Stomach (tissue), 9 donors: ENCODE data around the gene SLC28A1. TPM values are rescaled to one million over a fixed set of nuclear protein-coding genes. Genes with fewer than 3 reads are reported as not detected.

Source experiments
- DNase-seq, 2 donors: peaks; one replicate each; pipeline versions ENCODE4 v3.0.0 to v3.0.0-alpha.2; 2013 to 2019
- H3K27ac ChIP-seq, 5 donors: fragments of 200-600 bp in 4 of 5; sonication (generic) in 4 of 5; one replicate each; pipeline ENCODE4 v1.5.1; 2013 to 2019; ENCODE audit warnings: mild to moderate bottlenecking in 1 of 5, moderate library complexity in 1 of 5
- H3K27me3 ChIP-seq, 3 donors: fragments of 200-600 bp; sonication (generic); one replicate each; pipeline ENCODE4 v1.5.1; 2017 to 2019; ENCODE audit warnings: mixed run types in 1 of 3
- H3K36me3 ChIP-seq, 4 donors: fragments of 200-600 bp; sonication (generic); 1 replicate in 3 of 4; 2 replicates in 1 of 4; pipeline ENCODE4 v1.5.1; 2016 to 2019
- H3K4me1 ChIP-seq, 4 donors: fragments of 200-600 bp; sonication (generic); one replicate each; pipeline ENCODE4 v1.5.1; 2016 to 2019
- H3K4me3 ChIP-seq, 4 donors: fragments of 200-600 bp; sonication (generic) in 3 of 4; one replicate each; pipeline ENCODE4 v1.5.1; 2016 to 2019; ENCODE audit warnings: mild to moderate bottlenecking in 1 of 4
- H3K9me3 ChIP-seq, 4 donors: fragments of 200-600 bp; sonication (generic); one replicate each; pipeline ENCODE4 v1.5.1; 2016 to 2019
- CTCF ChIP-seq, 7 experiments: fragments of 450-650 bp in 4 of 7; fragments of 200-600 bp in 3 of 7; sonication (generic) in 3 of 7; IDR thresholded peaks; one replicate each; pipeline ENCODE4 v1.5.1; 2016 to 2019; ENCODE audit warnings: antibody characterized with exemption in 7 of 7, control low read depth in 2 of 7, mild to moderate bottlenecking in 1 of 7
- EP300 ChIP-seq: sonication (generic); formaldehyde crosslinking; IDR thresholded peaks from one replicate; pipeline ENCODE4 v1.6.1; 2017; ENCODE audit warnings: antibody characterized with exemption
- POLR2A ChIP-seq, 4 donors: fragments of 450-650 bp; IDR thresholded peaks; one replicate each; pipeline ENCODE4 v1.6.1; 2016; ENCODE audit warnings: antibody characterized with exemption in 4 of 4, control low read depth in 2 of 4, mild to moderate bottlenecking in 1 of 4, moderate library complexity in 1 of 4
- POLR2AphosphoS5 ChIP-seq, 3 donors: sonication (generic); formaldehyde crosslinking; IDR thresholded peaks; one replicate each; pipeline ENCODE4 v1.6.1; 2016; ENCODE audit warnings: antibody characterized with exemption in 3 of 3
- WGBS, 5 donors: extraction: QIAGEN DNeasy Blood & Tissue Kit in 3 of 5; methylation state at CpG; one replicate each; pipeline versions ENCODE4 v1.1.5 to v1.1.7; 2013 to 2018; 5-methylcytosine and 5-hydroxymethylcytosine counted together
- intact Hi-C: fragments of 100-400 bp; cut with DNase I; formaldehyde crosslinking; loops from one replicate; pipeline ENCODE4 v1.15.1; 2023; ENCODE audit warnings: low total_unique reads
- polyA plus RNA-seq, 3 donors: library from polyadenylated mRNA; stranded (reverse); fragments of 200-250 nt; gene quantifications; one replicate each; pipeline ENCODE4 v1.2.3, GENCODE V29; 2013
- total RNA-seq, 5 donors: library from RNA; depleted of rRNA; stranded (reverse); fragments of >200 nt; gene quantifications; one replicate each; pipeline versions ENCODE4 v1.1.0 to v1.2.3, GENCODE V29; 2014 to 2016
- donor health status: healthy with polysubstance abuse.
- donor health status: Bipolar disorder and iron deficiency.
- donor health status: healthy.

Gene SLC28A1
- total and polyA plus RNA-seq, 8 donors: 0.92 TPM; not detected in 7

DNA sequence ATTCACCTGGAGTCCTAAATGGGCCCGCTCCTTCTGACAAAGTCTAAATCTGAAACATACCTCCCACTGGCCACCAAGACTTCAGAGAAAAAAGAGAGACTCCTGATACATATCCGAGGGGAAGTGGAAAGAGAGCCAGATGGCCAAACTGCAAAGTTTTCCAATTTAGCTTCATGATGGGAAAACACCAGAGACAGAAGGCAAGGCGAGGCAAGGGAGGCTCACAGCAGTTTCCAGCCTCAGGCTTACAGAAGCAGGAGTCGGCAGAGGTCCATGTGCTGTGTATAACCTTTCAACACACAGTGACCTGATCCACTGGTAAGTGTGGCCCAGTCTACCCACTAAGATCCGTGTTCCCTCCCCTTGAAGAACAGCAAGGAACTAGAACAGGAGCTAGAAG is 67.3 kb downstream of the SLC28A1 start:
- H3K27me3 ChIP-seq: no peaks in the 10 kb centered on the region
- no peak for TF ChIP-seq POLR2AphosphoS5 (IDR thresholded peaks at IDR 0.05)
- no peak for TF ChIP-seq EP300
- no peak for TF ChIP-seq POLR2A (IDR thresholded peaks at IDR 0.05)
- TF ChIP-seq CTCF (IDR thresholded peaks at IDR 0.05): no peak
- WGBS, 5 donors: 83 to 87% (median 85%) methylated on average over 5 of the region's 5 CpGs
- intact Hi-C loops: no loop called here
- no peak overlapping the region for H3K27ac ChIP-seq
- peaks cover 0 to 19% (median 7%) of the 10 kb centered on the region in 4 donors for H3K4me1 ChIP-seq
- no peaks in the 10 kb centered on the region for H3K9me3 ChIP-seq
- DNase-seq: no peak
- H3K36me3 ChIP-seq: no peaks in the 10 kb centered on the region
- H3K4me3 ChIP-seq: no peak overlapping the region

- Histone ChIP-seq H3K4me1 (peaks cover 0 to 14% (median 7%) of the 10 kb centered on the region in 4 donors), H3K36me3 (no peaks in the 10 kb centered on the region), H3K4me3 (no peak overlapping the region), H3K27ac (no peak overlapping the region), H3K27me3 (no peaks in the 10 kb centered on the region), H3K9me3 (no peaks in the 10 kb centered on the region)
- TF ChIP-seq EP300: no peak
- TF ChIP-seq POLR2A (IDR thresholded peaks at IDR 0.05): no peak
- no peak for TF ChIP-seq CTCF (IDR thresholded peaks at IDR 0.05)
- no peak for TF ChIP-seq POLR2AphosphoS5 (IDR thresholded peaks at IDR 0.05)
- intact Hi-C loops: no loop called here
- DNase-seq: no peak
- WGBS, 5 donors: 81 to 98% (median 91%) methylated on average over 4 of the region's 4 CpGs
Observed at GRCh38 chr15:84953136-84953535, 68.7 kb downstream of the SLC28A1 start.

DNA sequence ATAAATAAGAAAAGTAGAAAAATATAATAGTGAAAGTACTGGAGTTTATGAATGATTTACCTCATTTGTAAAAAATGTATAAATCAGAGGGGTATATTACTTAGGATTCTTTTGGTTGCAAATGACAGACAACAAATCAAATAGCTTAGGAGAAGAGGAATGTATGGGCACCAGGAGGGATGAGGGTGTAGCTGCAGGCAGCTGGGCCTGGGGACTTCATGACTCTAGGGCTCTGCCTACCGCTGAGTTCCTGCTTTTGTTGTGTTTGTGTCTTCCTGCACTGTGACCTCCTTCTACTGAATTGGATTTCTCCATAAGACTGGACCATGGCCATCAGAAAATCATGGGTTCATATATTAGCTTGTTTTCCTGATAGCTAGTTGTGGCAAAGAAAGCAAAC is 69.3 kb downstream of the SLC28A1 start:
- intact Hi-C loops: no loop called here
- Histone ChIP-seq H3K27me3 (no peaks in the 10 kb centered on the region), H3K9me3 (no peaks in the 10 kb centered on the region), H3K36me3 (no peaks in the 10 kb centered on the region), H3K4me3 (no peak overlapping the region), H3K4me1 (peaks cover 0 to 12% (median 7%) of the 10 kb centered on the region in 4 donors), H3K27ac (no peak overlapping the region)
- DNase-seq: no peak
- TF ChIP-seq CTCF (IDR thresholded peaks at IDR 0.05): no peak
- no peak for TF ChIP-seq EP300
- no peak for TF ChIP-seq POLR2A (IDR thresholded peaks at IDR 0.05)
- TF ChIP-seq POLR2AphosphoS5 (IDR thresholded peaks at IDR 0.05): no peak
- WGBS, 5 donors: 47 to 81% (median 64%) methylated on average over 1 of the region's 1 CpG

DNA sequence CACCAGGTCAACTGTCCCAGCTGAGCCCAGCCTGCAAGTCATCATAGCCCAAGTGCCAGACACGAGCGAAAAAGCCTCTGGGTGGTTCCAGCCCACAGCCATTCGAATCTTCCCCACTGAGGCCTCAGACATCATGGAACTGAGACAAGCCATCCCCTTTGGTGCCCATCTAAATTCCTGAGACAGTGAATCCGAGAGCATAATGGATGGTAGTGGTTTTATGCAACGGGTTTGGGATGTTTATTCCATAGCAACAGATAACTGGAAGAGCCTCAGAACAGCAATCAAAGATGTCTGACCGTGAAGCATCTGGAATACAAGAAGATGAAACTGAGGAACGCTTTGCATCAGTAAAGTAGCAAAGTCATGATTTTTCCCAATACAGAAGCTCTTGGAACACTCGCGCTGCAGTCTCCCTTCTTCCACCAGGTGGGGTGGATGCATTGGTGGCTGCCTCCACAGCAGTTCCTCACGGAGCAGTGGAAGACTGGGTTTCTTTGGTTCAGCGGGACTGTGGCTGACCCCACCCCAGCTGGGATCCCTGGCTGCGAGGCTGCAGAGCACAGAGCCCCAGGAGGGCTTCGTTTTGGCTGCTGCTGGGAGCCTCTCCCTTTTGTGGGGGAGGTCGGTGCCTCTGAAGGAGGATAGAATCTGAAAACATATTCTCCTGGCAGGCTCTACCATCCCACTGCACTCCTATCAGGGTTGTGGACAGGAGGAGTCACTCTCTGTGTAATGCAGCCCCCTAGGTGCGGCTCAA is 70.8 kb downstream of the SLC28A1 start:
- intact Hi-C loops: loop anchor here (5.0 kb wide), 1 partner anchor 87 kb away; no protein-coding TSS in a partner anchor

More for the DNA sequence above, 70.8 kb downstream of the SLC28A1 start:
- no peak overlapping the region for H3K27ac ChIP-seq
- peak overlapping the region; percentile 24 to 35 (median 28) for H3K4me3 ChIP-seq
- H3K9me3 ChIP-seq: no peaks in the 10 kb centered on the region
- TF ChIP-seq POLR2A (IDR thresholded peaks at IDR 0.05) (no peak), POLR2AphosphoS5 (IDR thresholded peaks at IDR 0.05) (peak in 1 of 3 donors; percentile 49), CTCF (IDR thresholded peaks at IDR 0.05) (peak in 5 of 7 experiments; percentile 72 to 90 (median 83))
- H3K36me3 ChIP-seq: no peaks in the 10 kb centered on the region
- DNase-seq: peak; percentile 77 to 89
- 22 to 27% (median 25%) methylated on average over 13 to 15 of the region's 15 CpGs for WGBS, 5 donors
- H3K27me3 ChIP-seq: no peaks in the 10 kb centered on the region
- peaks cover 0 to 12% (median 8%) of the 10 kb centered on the region in 4 donors for H3K4me1 ChIP-seq
